Effector memory CD8-positive, alpha-beta T cell (primary cell): ENCODE data around the gene TARDBP.
A peak's percentile ranks its signal among the peaks of the same experiment; 100 is the strongest.

Source experiments
- ATAC-seq: fragments of 150-1000 bp; cut with Tn5 transposase; replicated peaks from 2 replicates; pipeline ENCODE4 v1.10.0; 2021; ENCODE audit warnings: mild to moderate bottlenecking, moderate library complexity
- DNase-seq, 3 experiments: peaks; one replicate each; pipeline ENCODE4 v3.0.0; 2021
- H3K27ac Mint-ChIP-seq, 2 donors: one replicate each; pipeline ENCODE4 v1.8.0; 2022; ENCODE audit warnings: mild to moderate bottlenecking in 2 of 2, mixed read lengths in 2 of 2, moderate library complexity in 2 of 2
- H3K27me3 Mint-ChIP-seq, 2 donors: one replicate each; pipeline ENCODE4 v1.8.0; 2022; ENCODE audit warnings: mixed read lengths in 2 of 2
- H3K36me3 Mint-ChIP-seq: one replicate; pipeline ENCODE4 v1.8.0; 2022; ENCODE audit warnings: mild to moderate bottlenecking, moderate library complexity, mixed read lengths; ENCODE audit not compliant: insufficient read depth
- H3K4me1 Mint-ChIP-seq, 2 donors: one replicate each; pipeline ENCODE4 v1.8.0; 2022; ENCODE audit warnings: low read depth in 2 of 2, mixed read lengths in 2 of 2
- H3K4me3 Mint-ChIP-seq, 2 donors: one replicate each; pipeline ENCODE4 v1.8.0; 2022; ENCODE audit warnings: mild to moderate bottlenecking in 2 of 2, mixed read lengths in 2 of 2, moderate library complexity in 2 of 2
- H3K9me3 Mint-ChIP-seq, 2 donors: one replicate each; pipeline ENCODE4 v1.8.0; 2022; ENCODE audit warnings: mixed read lengths in 2 of 2

TARDBP gene

DNA sequence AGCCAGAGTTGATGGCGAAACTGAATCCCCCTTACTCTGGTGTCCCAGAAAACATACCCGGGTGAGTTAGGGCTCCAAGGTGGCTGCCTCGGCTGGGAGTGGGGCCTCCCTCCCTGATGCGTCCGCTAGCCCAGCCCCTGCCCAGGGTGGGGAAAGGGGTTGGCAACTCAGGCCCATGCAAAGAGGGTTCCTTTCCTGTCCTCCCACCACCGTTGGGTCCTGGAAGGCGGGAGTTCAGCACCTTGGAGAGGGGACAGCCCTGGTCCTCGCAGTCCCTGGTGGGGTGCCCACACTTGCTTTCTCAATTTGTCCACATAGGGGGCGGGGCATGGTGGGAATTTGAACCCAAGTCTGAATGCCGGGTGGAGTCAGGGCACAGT lies 41.3 kb downstream of the TARDBP start:
- DNase-seq (no peak), ATAC-seq (no peak)
- Mint-ChIP-seq H3K36me3 (peaks cover 20% of the 10 kb centered on the region), H3K4me3 (no peak overlapping the region), H3K4me1 (peaks cover 5 to 6% of the 10 kb centered on the region in 2 donors), H3K27ac (no peak overlapping the region), H3K9me3 (no peaks in the 10 kb centered on the region), H3K27me3 (no peaks in the 10 kb centered on the region)

DNA sequence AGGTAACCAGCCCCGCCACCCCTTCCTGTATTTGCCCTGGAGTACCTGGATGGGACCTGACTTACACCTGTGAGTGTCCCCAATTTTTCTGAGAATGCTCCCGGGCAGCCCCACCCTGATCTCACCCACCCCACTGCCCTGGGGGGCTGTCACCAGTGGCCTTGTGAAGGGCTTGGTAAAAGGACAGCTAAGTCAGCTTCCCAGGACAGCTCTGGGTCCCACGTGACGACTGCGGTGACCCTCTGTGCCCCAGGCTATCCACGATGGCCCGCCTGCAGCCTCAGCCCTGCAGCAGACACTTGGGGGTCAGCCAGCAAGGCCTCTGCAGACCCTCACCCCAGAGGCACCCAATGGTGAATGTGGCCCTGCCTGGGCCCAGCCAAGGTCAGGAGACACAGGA lies 41.7 kb downstream of the TARDBP start:
- Mint-ChIP-seq H3K9me3 (no peaks in the 10 kb centered on the region), H3K27ac (no peak overlapping the region), H3K27me3 (no peaks in the 10 kb centered on the region), H3K4me3 (no peak overlapping the region), H3K4me1 (peaks cover 9 to 10% of the 10 kb centered on the region in 2 donors), H3K36me3 (peaks cover 25% of the 10 kb centered on the region)
- DNase-seq (no peak), ATAC-seq (no peak)

DNA sequence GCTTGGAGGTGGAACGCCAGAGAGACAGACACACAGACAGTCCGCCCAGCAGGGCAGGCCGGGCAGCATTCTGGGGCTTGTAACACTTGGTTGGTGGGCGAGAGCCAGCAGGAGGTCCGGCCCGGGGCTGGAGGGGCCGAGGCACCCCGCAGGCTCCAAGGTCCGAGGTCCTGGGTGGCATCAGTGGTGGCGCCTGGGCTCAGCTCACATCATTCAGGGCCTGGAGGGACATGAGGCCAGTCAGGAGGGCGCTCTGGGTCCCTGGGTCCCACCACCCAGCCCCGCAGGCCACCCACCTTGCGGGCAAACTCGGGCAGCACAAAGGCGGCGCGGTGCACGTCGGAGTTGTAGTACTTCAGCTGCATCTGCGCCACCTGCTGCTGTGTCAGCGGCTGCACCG lies 42.2 kb downstream of the TARDBP start:
- no peak overlapping the region for H3K27ac Mint-ChIP-seq
- DNase-seq (no peak), ATAC-seq (no peak)
- no peaks in the 10 kb centered on the region for H3K27me3 Mint-ChIP-seq
- H3K4me1 Mint-ChIP-seq = peaks cover 11% of the 10 kb centered on the region in 2 donors
- no peak overlapping the region for H3K4me3 Mint-ChIP-seq
- no peaks in the 10 kb centered on the region for H3K9me3 Mint-ChIP-seq
- peaks cover 28% of the 10 kb centered on the region for H3K36me3 Mint-ChIP-seq

DNA sequence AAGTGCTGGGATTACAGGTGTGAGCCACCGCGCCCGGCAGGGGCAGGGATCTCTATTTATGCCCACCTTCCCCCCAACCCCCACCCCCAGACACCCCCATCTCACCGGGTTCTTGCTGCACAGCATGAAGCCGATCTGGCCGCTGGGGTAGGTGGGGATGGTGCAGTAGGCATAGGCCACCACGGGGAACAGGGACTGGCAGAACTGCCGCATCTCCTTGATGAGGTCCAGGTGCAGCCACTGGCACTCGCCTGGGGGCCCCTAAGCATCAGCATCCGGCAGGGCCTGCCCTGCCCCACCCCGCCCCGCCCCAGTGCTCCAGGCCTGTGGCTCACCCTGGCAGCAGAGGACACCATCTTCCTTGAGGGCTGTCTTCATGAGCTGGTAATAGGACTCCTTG lies 43.2 kb downstream of the TARDBP start:
- ATAC-seq (no peak), DNase-seq (no peak)
- H3K4me1 Mint-ChIP-seq = peaks cover 14 to 16% of the 10 kb centered on the region in 2 donors
- peaks cover 29% of the 10 kb centered on the region for H3K36me3 Mint-ChIP-seq
- H3K27ac Mint-ChIP-seq = no peak overlapping the region
- no peak overlapping the region for H3K4me3 Mint-ChIP-seq
- no peaks in the 10 kb centered on the region for H3K27me3 Mint-ChIP-seq
- H3K9me3 Mint-ChIP-seq = no peaks in the 10 kb centered on the region

DNA sequence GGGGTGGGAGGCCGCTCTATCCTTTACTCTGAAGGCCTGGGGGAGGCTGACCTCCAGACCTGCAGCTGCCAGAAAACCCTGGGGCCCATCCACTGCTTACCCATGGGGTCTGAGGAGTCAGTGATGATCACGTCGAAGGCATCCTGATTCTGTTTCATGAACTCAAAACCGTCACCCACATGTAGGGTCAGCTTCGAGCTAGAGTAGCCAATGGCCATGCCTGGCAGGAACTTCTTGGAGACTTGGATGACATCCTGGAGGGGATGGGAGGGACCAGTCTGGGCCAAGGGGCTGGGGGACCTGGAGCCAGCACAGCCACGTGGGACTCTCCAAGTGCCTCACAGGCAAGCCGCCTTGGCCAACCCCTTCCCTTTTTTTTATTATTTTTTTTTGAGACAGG lies 44.0 kb downstream of the TARDBP start:
- H3K36me3 Mint-ChIP-seq = peaks cover 34% of the 10 kb centered on the region
- H3K4me3 Mint-ChIP-seq = no peak overlapping the region
- ATAC-seq (no peak), DNase-seq (no peak)
- no peaks in the 10 kb centered on the region for H3K27me3 Mint-ChIP-seq
- H3K9me3 Mint-ChIP-seq = no peaks in the 10 kb centered on the region
- H3K4me1 Mint-ChIP-seq = peaks cover 19 to 23% of the 10 kb centered on the region in 2 donors
- H3K27ac Mint-ChIP-seq = peak overlapping the region in 1 of 2 donors; percentile 59

DNA sequence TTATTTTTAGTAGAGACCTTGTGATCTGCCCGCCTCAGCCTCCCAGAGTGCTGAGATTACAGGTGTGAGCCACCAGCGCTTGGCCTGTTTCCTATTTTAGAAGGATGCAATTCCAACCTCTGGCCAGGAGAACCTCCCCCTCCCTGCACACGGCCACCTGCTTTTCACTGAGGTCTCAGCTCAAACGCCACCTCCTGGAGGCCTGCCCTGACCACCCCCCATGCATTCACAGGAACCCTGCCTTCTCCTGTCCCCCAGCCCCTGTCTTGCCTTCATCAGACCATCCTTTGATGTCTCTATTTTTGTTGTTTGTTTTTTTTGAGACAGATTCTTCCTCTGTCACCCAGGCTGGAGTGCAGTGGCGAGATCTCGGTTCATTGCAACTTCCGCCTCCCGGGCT lies 45.0 kb downstream of the TARDBP start:
- DNase-seq (no peak), ATAC-seq (no peak)
- Mint-ChIP-seq H3K4me3 (no peak overlapping the region), H3K9me3 (no peaks in the 10 kb centered on the region), H3K27ac (peak overlapping the region; percentile 23 to 85), H3K4me1 (peaks cover 26 to 30% of the 10 kb centered on the region in 2 donors), H3K27me3 (no peaks in the 10 kb centered on the region), H3K36me3 (peaks cover 31% of the 10 kb centered on the region)

DNA sequence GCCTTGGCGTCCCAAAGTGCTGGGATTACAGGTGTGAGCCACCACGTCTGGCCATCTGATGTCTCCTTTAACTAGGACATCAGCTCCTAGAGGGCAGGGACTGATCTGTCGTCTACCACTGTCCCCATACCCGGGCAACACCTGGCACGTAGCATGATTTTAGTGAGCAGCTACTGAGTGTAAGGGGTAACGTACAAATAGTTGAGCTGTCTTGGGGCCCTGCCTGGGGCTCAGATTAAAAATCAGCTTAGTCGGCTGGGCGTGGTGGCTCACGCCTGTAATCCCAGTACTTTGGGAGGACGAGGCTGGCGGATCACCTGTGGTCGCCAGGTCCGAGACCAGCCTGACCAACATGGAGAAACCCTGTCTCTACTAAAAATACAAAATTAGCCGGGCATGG lies 45.6 kb downstream of the TARDBP start:
- Mint-ChIP-seq H3K27ac (peak overlapping the region; percentile 23 to 85), H3K4me1 (peaks cover 30 to 36% of the 10 kb centered on the region in 2 donors), H3K4me3 (peak overlapping the region; percentile 91 to 97), H3K9me3 (no peaks in the 10 kb centered on the region), H3K36me3 (peaks cover 31% of the 10 kb centered on the region), H3K27me3 (no peaks in the 10 kb centered on the region)
- DNase-seq (no peak), ATAC-seq (no peak)

DNA sequence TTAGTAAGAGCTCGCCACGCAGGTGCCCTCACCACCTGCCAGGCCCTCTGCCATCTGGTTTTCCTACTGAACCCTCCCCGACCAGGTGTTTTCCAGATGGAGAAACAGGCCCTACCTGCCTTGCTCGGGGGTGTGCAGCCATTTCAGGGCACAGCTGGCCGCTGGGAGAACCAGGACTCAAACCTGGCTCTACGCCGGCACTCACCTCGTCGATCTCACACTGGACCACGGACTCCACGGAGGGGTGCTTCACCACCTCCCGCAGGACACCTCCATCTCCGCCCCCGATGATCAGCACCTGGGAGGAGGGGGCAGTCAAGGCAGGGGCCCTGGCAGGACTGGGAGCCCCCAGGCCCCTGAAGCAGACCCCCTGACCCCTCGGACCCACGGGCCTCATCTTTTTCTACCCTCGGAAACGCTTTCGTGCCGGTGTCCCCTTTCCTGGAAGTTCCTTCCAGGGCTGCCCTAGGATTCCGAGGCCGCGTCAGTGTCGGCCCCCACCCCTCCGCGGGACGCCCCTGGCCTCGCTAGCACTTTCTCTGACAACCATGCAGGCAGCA lies 46.2 kb downstream of the TARDBP start:
- Mint-ChIP-seq H3K4me3 (peak overlapping the region; percentile 91 to 97), H3K27ac (peak overlapping the region; percentile 55 to 92), H3K9me3 (no peaks in the 10 kb centered on the region), H3K4me1 (peaks cover 33 to 41% of the 10 kb centered on the region in 2 donors), H3K27me3 (no peaks in the 10 kb centered on the region), H3K36me3 (peaks cover 32% of the 10 kb centered on the region)
- no peak for DNase-seq
- no peak for ATAC-seq

DNA sequence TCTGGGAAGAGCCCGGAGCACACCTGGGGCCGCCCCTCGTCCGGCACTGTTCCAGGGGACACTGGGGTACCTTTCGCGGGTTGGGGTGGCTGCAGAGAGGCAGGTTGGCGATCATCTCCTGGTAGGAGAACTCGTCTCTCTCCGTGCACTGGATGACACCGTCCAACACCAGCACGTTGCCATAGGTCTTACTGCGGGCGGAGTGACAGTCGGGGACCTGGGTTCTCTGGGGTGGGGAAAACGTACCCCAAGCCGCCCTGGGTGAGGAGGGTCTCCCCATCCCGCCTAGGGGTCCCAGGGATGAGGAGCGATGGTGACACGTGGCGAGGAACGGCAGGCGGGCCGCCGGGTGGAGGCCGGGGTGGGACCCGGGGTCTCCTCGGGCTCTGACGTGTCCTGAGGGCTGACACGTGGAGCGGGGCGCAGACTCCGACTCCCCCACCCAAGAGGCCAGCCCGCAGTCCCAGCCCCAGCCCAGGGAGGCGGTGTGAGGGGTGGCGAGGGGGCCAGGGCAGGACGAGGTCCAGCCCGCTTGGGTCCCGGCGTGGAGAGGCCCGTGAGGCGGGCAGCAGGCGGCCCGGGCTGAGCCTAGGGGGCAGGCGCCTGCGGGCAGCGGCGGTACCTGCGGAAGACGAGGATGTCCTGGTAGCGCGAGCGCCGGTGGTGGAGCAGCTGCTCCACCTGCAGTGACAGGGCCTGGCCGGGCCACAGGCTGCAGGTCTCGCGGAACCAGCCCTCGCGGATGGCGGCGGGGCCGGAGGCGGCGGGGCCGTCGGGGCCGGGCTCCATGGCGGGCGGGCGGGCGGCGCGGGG lies 46.9 kb downstream of the TARDBP start:
- ATAC-seq (peak; percentile 24), DNase-seq (peak in 2 of 3 experiments; percentile 11 to 13)
- no peaks in the 10 kb centered on the region for H3K27me3 Mint-ChIP-seq
- H3K27ac Mint-ChIP-seq = peak overlapping the region; percentile 55 to 92
- H3K4me1 Mint-ChIP-seq = peaks cover 33 to 41% of the 10 kb centered on the region in 2 donors
- H3K9me3 Mint-ChIP-seq = no peaks in the 10 kb centered on the region
- peak overlapping the region; percentile 92 to 97 for H3K4me3 Mint-ChIP-seq
- peaks cover 35% of the 10 kb centered on the region for H3K36me3 Mint-ChIP-seq

DNA sequence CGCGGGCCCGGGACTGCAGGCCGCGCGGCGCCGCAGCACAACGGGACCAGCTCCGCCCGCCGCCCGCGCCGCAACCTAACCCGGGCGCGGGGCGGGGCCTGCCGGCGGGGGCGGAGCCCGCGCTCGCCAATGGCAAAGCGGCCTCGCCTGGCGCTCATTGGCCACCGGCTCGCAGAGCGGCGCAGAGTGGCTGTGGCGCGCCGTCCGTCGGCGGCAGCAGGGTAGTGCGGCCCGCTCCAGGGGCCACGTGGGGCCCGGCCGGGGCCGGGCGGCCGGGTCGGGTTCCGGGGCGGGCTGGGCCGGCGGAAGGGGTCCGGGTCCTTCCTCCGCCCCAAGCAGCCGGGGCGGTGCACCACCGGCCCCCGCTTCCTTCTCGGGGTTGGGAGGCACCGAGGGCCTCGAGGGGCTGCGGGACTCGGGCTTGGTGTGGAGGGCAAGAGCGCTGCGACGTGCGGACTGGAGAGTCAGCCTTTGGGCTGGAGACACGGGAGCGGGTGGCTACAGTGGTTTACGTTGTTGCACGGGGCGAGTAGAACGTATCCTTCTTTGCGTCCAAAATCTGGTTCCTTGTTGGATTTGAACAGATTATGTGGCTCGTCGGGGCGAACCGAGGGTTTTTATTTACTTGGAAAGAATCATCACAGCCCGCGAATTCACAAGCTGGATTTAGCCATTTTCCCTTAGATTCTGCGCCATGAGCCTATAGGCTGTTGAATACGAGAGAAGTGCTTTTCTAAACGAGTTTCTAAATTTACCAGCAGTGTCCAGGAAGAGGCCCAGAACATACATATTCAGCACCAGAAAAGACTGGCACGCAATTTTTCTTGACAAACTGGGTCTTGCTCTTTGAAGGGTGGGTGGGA lies 47.7 kb downstream of the TARDBP start, which contains the start of gene SRM:
SRM (minus strand) TSS at position 51 of the 863 bp plus-strand sequence. CDS start 75 bp downstream, outside the sequence.
- peak; percentile 86 to 90 (median 86) for DNase-seq
- Mint-ChIP-seq H3K36me3 (peaks cover 39% of the 10 kb centered on the region), H3K9me3 (no peaks in the 10 kb centered on the region), H3K27me3 (no peaks in the 10 kb centered on the region), H3K4me3 (peak within 1 kb of the TSS; percentile 92 to 97), H3K27ac (peak within 1 kb of the TSS; percentile 96 to 98), H3K4me1 (peaks cover 33 to 41% of the 10 kb centered on the region in 2 donors)
- ATAC-seq = peak; percentile 87

DNA sequence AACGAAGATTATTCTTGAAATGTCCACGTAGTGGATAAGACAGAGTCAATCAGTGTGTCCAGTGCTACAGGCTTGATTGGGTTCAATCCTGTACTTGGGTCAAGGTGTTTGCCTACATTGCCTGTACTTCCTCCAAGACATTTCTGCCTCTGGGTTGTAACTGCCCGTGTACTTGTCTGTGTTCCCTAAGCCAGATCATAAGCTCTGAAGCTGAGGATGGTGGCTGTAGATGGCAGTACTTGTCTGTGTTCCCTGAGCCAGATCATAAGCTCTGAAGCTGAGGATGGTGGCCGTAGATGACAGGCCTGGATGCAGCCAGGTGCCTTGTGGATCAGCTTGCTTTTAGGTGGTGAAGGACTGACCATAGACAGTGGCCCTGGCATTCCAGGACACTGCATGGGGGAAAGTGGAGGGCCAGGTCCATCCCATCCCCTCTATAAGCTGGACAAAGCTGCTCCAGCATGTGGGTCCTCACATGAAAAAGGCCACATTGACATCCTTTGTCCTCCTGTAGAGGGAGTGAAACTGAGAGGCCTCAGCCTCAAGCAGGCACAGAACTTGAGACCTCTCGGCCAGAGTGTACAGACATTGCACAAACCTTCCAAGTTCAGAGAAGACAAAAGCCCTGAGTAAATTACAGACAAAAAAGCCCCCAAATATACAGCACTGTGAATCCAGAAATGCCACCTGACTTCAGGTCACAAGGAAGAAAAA lies 49.4 kb downstream of the TARDBP start:
- Mint-ChIP-seq H3K36me3 (peaks cover 49% of the 10 kb centered on the region), H3K27ac (peak overlapping the region; percentile 96 to 98)

DNA sequence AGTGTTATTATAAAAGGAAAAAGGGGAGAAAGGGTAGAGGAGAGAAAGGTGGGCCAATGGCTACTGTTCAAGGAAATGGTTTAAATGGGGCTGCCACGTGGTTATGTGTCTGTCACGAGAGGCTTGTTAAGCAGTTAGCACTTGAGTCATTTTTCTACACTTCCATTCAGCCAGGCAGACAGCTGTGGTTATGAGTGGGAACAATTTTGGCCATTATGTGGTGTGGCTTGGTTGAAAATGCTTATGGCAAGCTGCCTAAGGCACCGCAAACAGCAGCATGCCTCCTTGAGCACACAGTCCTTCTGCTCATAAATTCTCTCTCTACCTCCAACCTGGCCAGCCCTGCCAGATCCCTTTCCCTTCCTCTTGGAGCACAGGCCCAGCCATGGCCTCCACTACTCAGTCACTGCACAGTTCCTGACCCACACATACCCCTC lies 50.5 kb downstream of the TARDBP start:
- Mint-ChIP-seq H3K27me3 (no peaks in the 10 kb centered on the region), H3K4me3 (peak overlapping the region; percentile 9 to 92), H3K27ac (peak overlapping the region; percentile 86 to 98), H3K36me3 (peaks cover 55% of the 10 kb centered on the region), H3K9me3 (no peaks in the 10 kb centered on the region), H3K4me1 (peaks cover 33 to 37% of the 10 kb centered on the region in 2 donors)
- peak; percentile 17 to 33 (median 29) for DNase-seq
- ATAC-seq = peak; percentile 12

More for the DNA sequence above, 49.4 kb downstream of the TARDBP start:
- no peak for ATAC-seq
- Mint-ChIP-seq H3K27me3 (no peaks in the 10 kb centered on the region), H3K9me3 (no peaks in the 10 kb centered on the region), H3K4me1 (peaks cover 33 to 41% of the 10 kb centered on the region in 2 donors), H3K4me3 (peak overlapping the region; percentile 92 to 93)
- DNase-seq = no peak
